Thymus (tissue), 11 donors: Measurements from ENCODE around the gene DNAJC5G. TPM values are rescaled to one million over a fixed set of nuclear protein-coding genes. Genes with fewer than 3 reads are reported as not detected.

Source experiments
- DNase-seq, 9 donors: peaks; one replicate each; pipeline ENCODE4 v3.0.0-alpha.2; 2013; ENCODE audit warnings: low spot score in 9 of 9, low read depth in 6 of 9, missing footprints in 1 of 9
- H3K27ac ChIP-seq, 2 donors: one replicate each; pipeline ENCODE4 v1.5.1; 2013; ENCODE audit warnings: control low read depth in 1 of 2, low read depth in 1 of 2, low read length in 1 of 2, mild to moderate bottlenecking in 1 of 2, moderate library complexity in 1 of 2
- H3K27me3 ChIP-seq, 2 donors: one replicate each; pipeline ENCODE4 v1.5.1; 2013; ENCODE audit warnings: low read length in 1 of 2; ENCODE audit not compliant: control insufficient read depth in 2 of 2, insufficient read depth in 1 of 2
- H3K36me3 ChIP-seq, 2 donors: one replicate each; pipeline ENCODE4 v1.5.1; 2013; ENCODE audit warnings: low read length in 1 of 2, mild to moderate bottlenecking in 1 of 2, moderate library complexity in 1 of 2; ENCODE audit not compliant: control insufficient read depth in 2 of 2, insufficient read depth in 2 of 2
- H3K4me1 ChIP-seq, 2 donors: one replicate each; pipeline ENCODE4 v1.5.1; 2013; ENCODE audit warnings: low read length in 2 of 2; ENCODE audit not compliant: control insufficient read depth in 2 of 2, insufficient read depth in 2 of 2
- H3K4me3 ChIP-seq, 2 donors: one replicate each; pipeline ENCODE4 v1.5.1; 2013; ENCODE audit warnings: low read length in 2 of 2, control low read depth in 1 of 2, mild to moderate bottlenecking in 1 of 2
- H3K9me3 ChIP-seq, 2 donors: one replicate each; pipeline ENCODE4 v1.5.1; 2013; ENCODE audit warnings: low read length in 1 of 2, mild to moderate bottlenecking in 1 of 2; ENCODE audit not compliant: control insufficient read depth in 2 of 2, insufficient read depth in 1 of 2
- WGBS: extraction: QIAGEN DNeasy Blood & Tissue Kit; methylation state at CpG from one replicate; pipeline ENCODE4 v1.1.7; 2013; 5-methylcytosine and 5-hydroxymethylcytosine counted together
- polyA plus RNA-seq: library from polyadenylated mRNA; stranded (reverse); fragments of 200-250 nt; gene quantifications from one replicate; pipeline ENCODE4 v1.2.3, GENCODE V29; 2013
- total RNA-seq: library from RNA; stranded (reverse); fragments of 120-200 nt; gene quantifications from one replicate; pipeline ENCODE4 v1.2.4, GENCODE V29; 2013
- donor health status: healthy.

The DNAJC5G gene
- total and polyA plus RNA-seq, 2 donors: 0.02 TPM; not detected in 1

- H3K4me1 ChIP-seq: no peaks in the 10 kb centered on the region
- no peak overlapping the region for H3K4me3 ChIP-seq
- no peak overlapping the region for H3K27ac ChIP-seq
- DNase-seq: no peak
- no peaks in the 10 kb centered on the region for H3K36me3 ChIP-seq
- H3K9me3 ChIP-seq: no peaks in the 10 kb centered on the region
- WGBS: 96% methylated on average over 1 of the region's 1 CpG
- H3K27me3 ChIP-seq: peaks cover 2 to 40% of the 10 kb centered on the region in 2 donors
Observed at GRCh38 chr2:27284996-27285395, 9.8 kb downstream of the DNAJC5G start.

GRCh38 chr2:27285481-27285880 lies 10.2 kb downstream of the DNAJC5G start:
- Histone ChIP-seq H3K36me3 (no peaks in the 10 kb centered on the region), H3K27ac (no peak overlapping the region), H3K4me1 (peaks cover 0 to 3% of the 10 kb centered on the region in 2 donors), H3K9me3 (no peaks in the 10 kb centered on the region), H3K4me3 (no peak overlapping the region), H3K27me3 (peaks cover 2 to 38% of the 10 kb centered on the region in 2 donors)
- DNase-seq: no peak
- WGBS: 96% methylated on average over 6 of the region's 6 CpGs

- Histone ChIP-seq H3K9me3 (no peaks in the 10 kb centered on the region), H3K4me1 (peaks cover 0 to 3% of the 10 kb centered on the region in 2 donors), H3K36me3 (no peaks in the 10 kb centered on the region), H3K4me3 (no peak overlapping the region), H3K27ac (no peak overlapping the region), H3K27me3 (peaks cover 2 to 22% of the 10 kb centered on the region in 2 donors)
- WGBS: 71% methylated on average over 3 of the region's 3 CpGs
- DNase-seq: no peak
Observed at GRCh38 chr2:27288610-27289009, 13.4 kb downstream of the DNAJC5G start.

- no peak overlapping the region for H3K4me3 ChIP-seq
- peaks cover 0 to 3% of the 10 kb centered on the region in 2 donors for H3K4me1 ChIP-seq
- no peaks in the 10 kb centered on the region for H3K9me3 ChIP-seq
- H3K27ac ChIP-seq: no peak overlapping the region
- no peak for DNase-seq
- WGBS: 34% methylated on average over 5 of the region's 5 CpGs
- H3K36me3 ChIP-seq: no peaks in the 10 kb centered on the region
- peaks cover 2 to 11% of the 10 kb centered on the region in 2 donors for H3K27me3 ChIP-seq
Observed at GRCh38 chr2:27290549-27290948, 15.3 kb downstream of the DNAJC5G start.

- no peaks in the 10 kb centered on the region for H3K36me3 ChIP-seq
- no peak overlapping the region for H3K4me3 ChIP-seq
- 95% methylated on average over 6 of the region's 6 CpGs for WGBS
- no peak overlapping the region for H3K27ac ChIP-seq
- H3K27me3 ChIP-seq: peaks cover 2 to 12% of the 10 kb centered on the region in 2 donors
- DNase-seq: no peak
- H3K9me3 ChIP-seq: no peaks in the 10 kb centered on the region
- peaks cover 0 to 3% of the 10 kb centered on the region in 2 donors for H3K4me1 ChIP-seq
Observed at GRCh38 chr2:27291865-27292264, 16.6 kb downstream of the DNAJC5G start.

GRCh38 chr2:27294928-27295327 lies 19.7 kb downstream of the DNAJC5G start:
- no peak for DNase-seq
- 96% methylated on average over 8 of the region's 8 CpGs for WGBS
- no peak overlapping the region for H3K27ac ChIP-seq
- no peak overlapping the region for H3K4me3 ChIP-seq
- H3K9me3 ChIP-seq: no peaks in the 10 kb centered on the region
- peaks cover 0 to 3% of the 10 kb centered on the region in 2 donors for H3K4me1 ChIP-seq
- H3K36me3 ChIP-seq: no peaks in the 10 kb centered on the region
- H3K27me3 ChIP-seq: peaks cover 0 to 19% of the 10 kb centered on the region in 2 donors

- Histone ChIP-seq H3K4me3 (no peak overlapping the region), H3K36me3 (no peaks in the 10 kb centered on the region), H3K27ac (no peak overlapping the region), H3K4me1 (no peaks in the 10 kb centered on the region), H3K9me3 (no peaks in the 10 kb centered on the region), H3K27me3 (peaks cover 0 to 19% of the 10 kb centered on the region in 2 donors)
- no peak for DNase-seq
- 91% methylated on average over 4 of the region's 4 CpGs for WGBS
Observed at GRCh38 chr2:27296481-27296880, 21.2 kb downstream of the DNAJC5G start.

GRCh38 chr2:27297195-27297594 lies 22.0 kb downstream of the DNAJC5G start:
- Histone ChIP-seq H3K36me3 (no peaks in the 10 kb centered on the region), H3K27ac (no peak overlapping the region), H3K27me3 (peaks cover 0 to 13% of the 10 kb centered on the region in 2 donors), H3K4me3 (no peak overlapping the region), H3K9me3 (no peaks in the 10 kb centered on the region), H3K4me1 (no peaks in the 10 kb centered on the region)
- no peak for DNase-seq
- WGBS: 96% methylated on average over 3 of the region's 3 CpGs

GRCh38 chr2:27298391-27299080 lies 23.3 kb downstream of the DNAJC5G start:
- DNase-seq: no peak
- H3K4me3 ChIP-seq: no peak overlapping the region
- WGBS: 93% methylated on average over 18 of the region's 18 CpGs

More at GRCh38 chr2:27298391-27299080, 23.3 kb downstream of the DNAJC5G start:
- Histone ChIP-seq H3K27ac (no peak overlapping the region), H3K4me1 (peaks cover 0 to 3% of the 10 kb centered on the region in 2 donors), H3K9me3 (no peaks in the 10 kb centered on the region), H3K36me3 (no peaks in the 10 kb centered on the region), H3K27me3 (peaks cover 0 to 12% of the 10 kb centered on the region in 2 donors)
